NCI-H2081 (cell line): ENCODE measurements around the gene SVIL.
A peak's percentile ranks its signal among the peaks of the same experiment; 100 is the strongest.
"Not testable (repeated sequence)": the region's sequence is repeated elsewhere in the genome, so short reads cannot be mapped to it uniquely, and the experiment has no call there.

Experiments
- DNase-seq, 2 experiments: peaks; one replicate each; lab custom pipeline; 2025; lab: John Stamatoyannopoulos, UW

SVIL gene

GRCh38 chr10:29486433-29486832 lies 148.3 kb downstream of the SVIL start:
- no peak for DNase-seq

- not testable (repeated sequence) for DNase-seq
Observed at GRCh38 chr10:29484677-29485076, 150.1 kb downstream of the SVIL start.

- DNase-seq: peak; percentile 3 to 57
Observed at GRCh38 chr10:29482591-29483431, 152.0 kb downstream of the SVIL start.

GRCh38 chr10:29481906-29482440 lies 152.8 kb downstream of the SVIL start:
- DNase-seq: no peak

- DNase-seq: peak; percentile 0 to 29
Observed at GRCh38 chr10:29479981-29480954, 154.5 kb downstream of the SVIL start.

GRCh38 chr10:29479081-29479925 lies 155.5 kb downstream of the SVIL start:
- peak; percentile 26 to 77 for DNase-seq

GRCh38 chr10:29473406-29474100 lies 161.2 kb downstream of the SVIL start:
- DNase-seq: no peak

GRCh38 chr10:29473087-29473356 lies 161.7 kb downstream of the SVIL start:
- DNase-seq: no peak

- DNase-seq: no peak
Observed at GRCh38 chr10:29472301-29473086, 162.3 kb downstream of the SVIL start.

GRCh38 chr10:29471544-29471859 lies 163.3 kb downstream of the SVIL start:
- no peak for DNase-seq

GRCh38 chr10:29470843-29471543 lies 163.8 kb downstream of the SVIL start:
- DNase-seq: no peak

GRCh38 chr10:29470355-29470705 lies 164.4 kb downstream of the SVIL start:
- DNase-seq: no peak

- no peak for DNase-seq
Observed at GRCh38 chr10:29469481-29470354, 165.1 kb downstream of the SVIL start.

- no peak for DNase-seq
Observed at GRCh38 chr10:29465384-29465783, 169.4 kb downstream of the SVIL start.

- DNase-seq: not testable (repeated sequence)
Observed at GRCh38 chr10:29464671-29465171, 170.1 kb downstream of the SVIL start.

GRCh38 chr10:29461042-29461441 lies 173.7 kb downstream of the SVIL start:
- DNase-seq: no peak

GRCh38 chr10:29458190-29458589 lies 176.6 kb downstream of the SVIL start:
- not testable (repeated sequence) for DNase-seq

- no peak for DNase-seq
Observed at GRCh38 chr10:29455095-29455494, 179.7 kb downstream of the SVIL start.

GRCh38 chr10:29454250-29454649 lies 180.5 kb downstream of the SVIL start:
- no peak for DNase-seq
